Left ventricle myocardium inferior (tissue), 1 donor: ENCODE results near the gene ZNF777. TPM values are rescaled to one million over a fixed set of nuclear protein-coding genes. Genes with fewer than 3 reads are reported as not detected.

Source experiments
- DNase-seq: peaks from one replicate; pipeline ENCODE4 v3.0.0-alpha.2; 2020
- H3K27ac ChIP-seq: fragments of 200-600 bp; replicated peaks from 2 replicates; pipeline ENCODE4 v1.8.0; 2021
- H3K27me3 ChIP-seq: fragments of 200-600 bp; 2 replicates; pipeline ENCODE4 v1.8.0; 2021; ENCODE audit warnings: low read depth
- H3K36me3 ChIP-seq: fragments of 200-600 bp; 2 replicates; pipeline ENCODE4 v1.8.0; 2021
- H3K4me1 ChIP-seq: fragments of 200-600 bp; 2 replicates; pipeline ENCODE4 v1.8.0; 2021
- H3K4me3 ChIP-seq: fragments of 200-600 bp; 2 replicates; pipeline ENCODE4 v1.8.0; 2021; ENCODE audit warnings: mild to moderate bottlenecking, moderate library complexity
- H3K9me3 ChIP-seq: fragments of 200-600 bp; replicated peaks from 2 replicates; pipeline ENCODE4 v1.8.0; 2021
- intact Hi-C: fragments of 100-400 bp; cut with micrococcal nuclease; formaldehyde crosslinking; loops from one replicate; pipeline ENCODE4 v1.11.0; 2022
- total RNA-seq: library from RNA; stranded (reverse); fragmentation: NEBNext Ultra II Directional; extraction: Animal tissue kit (Norgen Biotek cat#: 25700); gene quantifications from one replicate; pipeline ENCODE4 v1.2.1, GENCODE V29; 2021
- TF ChIP-seq, protein P1 (sequence below): fragments of 200-600 bp; IDR thresholded peaks from 2 replicates; pipeline ENCODE4 v1.8.0; 2021; ENCODE audit warnings: antibody characterized with exemption, mild to moderate bottlenecking, borderline replicate concordance
- donor health status: DM: no; HTN: yes; CAD: no; lungs with severe emphysema.

The ZNF777 gene
- total RNA-seq, 1 donor from 2014 or later: 7.2 TPM

DNA sequence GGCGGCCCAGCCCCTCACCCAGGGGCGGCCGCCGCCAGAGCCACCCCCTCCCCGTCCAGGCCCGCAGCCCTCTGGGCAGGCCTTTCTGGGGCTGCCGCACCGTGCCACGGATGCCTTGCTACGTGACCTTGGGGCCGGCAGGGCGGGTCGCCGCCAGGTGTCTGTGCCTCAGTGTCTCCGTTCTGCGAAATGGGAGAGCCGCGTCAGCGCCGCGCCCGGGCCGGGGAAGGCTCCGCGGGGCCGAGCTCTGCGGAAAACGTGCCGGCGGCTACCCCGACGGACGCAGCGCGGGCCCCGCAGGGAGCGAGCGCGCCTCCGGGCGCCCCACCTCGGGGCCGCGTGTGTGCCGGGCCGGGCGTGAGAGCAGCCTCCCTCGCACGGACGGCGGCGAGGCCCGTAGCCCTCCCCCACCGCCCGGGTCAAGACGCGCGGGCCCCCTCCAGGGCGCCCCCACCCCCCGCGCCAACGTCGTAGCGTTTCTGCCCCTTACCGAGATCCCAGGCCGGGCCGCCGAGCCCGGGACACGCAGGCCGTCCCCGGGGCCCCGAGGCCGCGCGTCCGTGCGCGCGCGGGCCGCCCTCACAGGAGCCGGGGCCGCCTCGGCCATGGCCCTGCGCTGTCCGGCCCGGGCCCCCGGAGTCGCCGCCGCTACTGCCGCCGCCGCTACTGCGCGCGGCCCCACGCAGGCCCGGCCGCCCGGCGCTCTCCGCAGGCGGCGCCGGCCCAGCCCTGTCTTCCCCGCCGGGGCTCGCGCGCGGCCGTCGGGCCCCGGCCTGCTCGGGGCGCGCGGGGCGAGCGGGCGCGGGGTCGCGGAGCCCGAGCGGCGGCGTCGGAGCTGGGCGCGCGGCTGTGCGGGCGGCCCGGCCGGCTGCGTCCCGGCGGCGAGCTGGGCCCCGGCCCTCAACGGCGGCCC is 1.1 kb downstream of the ZNF777 start:
- Histone ChIP-seq H3K36me3 (peaks cover 22% of the 10 kb centered on the region), H3K27ac (peak overlapping the region; percentile 88), H3K4me3 (peak overlapping the region; percentile 87), H3K4me1 (peaks cover 40% of the 10 kb centered on the region), H3K27me3 (no peaks in the 10 kb centered on the region), H3K9me3 (no peaks in the 10 kb centered on the region)
- intact Hi-C loops: no loop called here
- no peak for DNase-seq
- TF ChIP-seq, protein P1, sequence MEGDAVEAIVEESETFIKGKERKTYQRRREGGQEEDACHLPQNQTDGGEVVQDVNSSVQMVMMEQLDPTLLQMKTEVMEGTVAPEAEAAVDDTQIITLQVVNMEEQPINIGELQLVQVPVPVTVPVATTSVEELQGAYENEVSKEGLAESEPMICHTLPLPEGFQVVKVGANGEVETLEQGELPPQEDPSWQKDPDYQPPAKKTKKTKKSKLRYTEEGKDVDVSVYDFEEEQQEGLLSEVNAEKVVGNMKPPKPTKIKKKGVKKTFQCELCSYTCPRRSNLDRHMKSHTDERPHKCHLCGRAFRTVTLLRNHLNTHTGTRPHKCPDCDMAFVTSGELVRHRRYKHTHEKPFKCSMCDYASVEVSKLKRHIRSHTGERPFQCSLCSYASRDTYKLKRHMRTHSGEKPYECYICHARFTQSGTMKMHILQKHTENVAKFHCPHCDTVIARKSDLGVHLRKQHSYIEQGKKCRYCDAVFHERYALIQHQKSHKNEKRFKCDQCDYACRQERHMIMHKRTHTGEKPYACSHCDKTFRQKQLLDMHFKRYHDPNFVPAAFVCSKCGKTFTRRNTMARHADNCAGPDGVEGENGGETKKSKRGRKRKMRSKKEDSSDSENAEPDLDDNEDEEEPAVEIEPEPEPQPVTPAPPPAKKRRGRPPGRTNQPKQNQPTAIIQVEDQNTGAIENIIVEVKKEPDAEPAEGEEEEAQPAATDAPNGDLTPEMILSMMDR: no peak

DNA sequence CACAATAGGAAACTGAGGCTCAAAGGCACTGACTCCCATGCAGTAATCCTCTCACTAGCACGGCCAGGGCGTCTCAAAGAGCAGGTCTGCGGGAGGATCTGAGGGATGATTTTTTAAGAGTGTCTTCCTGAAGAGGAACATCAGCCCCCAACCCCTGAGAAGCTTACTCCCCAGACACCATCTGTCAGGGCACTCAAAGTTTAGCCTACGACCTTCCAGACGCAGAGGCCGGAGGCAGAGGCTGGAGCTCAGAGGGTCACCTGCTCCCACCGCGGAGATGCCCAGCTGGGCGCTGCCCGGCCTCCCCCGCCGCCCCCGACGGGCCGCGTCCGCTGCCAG is 1.7 kb downstream of the ZNF777 start:
- Histone ChIP-seq H3K36me3 (peaks cover 28% of the 10 kb centered on the region), H3K9me3 (no peaks in the 10 kb centered on the region), H3K4me1 (peaks cover 40% of the 10 kb centered on the region), H3K27me3 (no peaks in the 10 kb centered on the region), H3K27ac (peak overlapping the region; percentile 5), H3K4me3 (peak overlapping the region; percentile 87)
- no peak for DNase-seq
- TF ChIP-seq, protein P1: no peak
- intact Hi-C loops: no loop called here

DNA sequence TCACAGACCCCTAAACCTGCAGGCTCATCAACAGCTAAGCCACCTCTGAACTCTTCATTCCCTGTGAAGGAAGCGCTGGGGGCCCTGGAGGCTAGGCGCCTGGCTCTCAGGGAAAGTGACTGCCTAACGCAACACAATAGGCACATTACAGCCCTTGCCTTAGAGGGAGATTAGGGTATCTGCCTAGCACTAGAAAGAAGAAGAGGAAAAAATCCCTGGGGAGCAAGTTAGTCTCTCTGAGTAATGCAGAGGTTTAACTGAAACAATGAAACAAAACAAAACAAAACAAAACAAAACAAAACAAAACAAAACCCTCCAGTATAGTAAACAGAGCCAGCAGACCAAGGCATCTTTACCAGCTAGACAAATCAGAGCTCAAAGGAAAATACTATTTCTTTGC is 2.6 kb downstream of the ZNF777 start:
- H3K4me1 ChIP-seq: peaks cover 40% of the 10 kb centered on the region
- no peak for DNase-seq
- TF ChIP-seq, protein P1: no peak
- intact Hi-C loops: no loop called here
- no peak overlapping the region for H3K27ac ChIP-seq
- no peaks in the 10 kb centered on the region for H3K9me3 ChIP-seq
- H3K27me3 ChIP-seq: no peaks in the 10 kb centered on the region
- H3K36me3 ChIP-seq: peaks cover 37% of the 10 kb centered on the region
- H3K4me3 ChIP-seq: peak overlapping the region; percentile 87

DNA sequence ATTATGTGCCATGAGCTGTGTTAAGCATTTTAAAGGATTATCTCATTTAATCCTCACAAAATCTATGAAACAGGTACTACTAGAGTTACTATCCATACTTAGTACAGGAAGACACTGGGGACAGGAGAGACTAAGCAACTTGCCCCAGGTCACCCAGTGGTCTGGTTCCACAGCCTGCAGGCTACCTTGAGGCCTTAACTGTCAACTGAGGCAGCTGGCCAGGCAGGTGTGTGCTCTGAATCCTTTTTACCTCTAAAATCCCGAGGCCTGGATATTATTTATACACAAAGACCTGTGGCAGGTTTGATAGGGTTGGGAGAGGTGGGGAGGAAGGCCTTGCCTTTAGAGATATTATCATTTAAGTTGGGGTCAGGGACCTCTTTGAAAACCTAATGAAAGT is 3.1 kb downstream of the ZNF777 start:
- H3K9me3 ChIP-seq: no peaks in the 10 kb centered on the region
- no peaks in the 10 kb centered on the region for H3K27me3 ChIP-seq
- no peak for DNase-seq
- peaks cover 40% of the 10 kb centered on the region for H3K4me1 ChIP-seq
- H3K27ac ChIP-seq: no peak overlapping the region
- TF ChIP-seq, protein P1: no peak
- intact Hi-C loops: no loop called here
- peaks cover 42% of the 10 kb centered on the region for H3K36me3 ChIP-seq
- H3K4me3 ChIP-seq: no peak overlapping the region

DNA sequence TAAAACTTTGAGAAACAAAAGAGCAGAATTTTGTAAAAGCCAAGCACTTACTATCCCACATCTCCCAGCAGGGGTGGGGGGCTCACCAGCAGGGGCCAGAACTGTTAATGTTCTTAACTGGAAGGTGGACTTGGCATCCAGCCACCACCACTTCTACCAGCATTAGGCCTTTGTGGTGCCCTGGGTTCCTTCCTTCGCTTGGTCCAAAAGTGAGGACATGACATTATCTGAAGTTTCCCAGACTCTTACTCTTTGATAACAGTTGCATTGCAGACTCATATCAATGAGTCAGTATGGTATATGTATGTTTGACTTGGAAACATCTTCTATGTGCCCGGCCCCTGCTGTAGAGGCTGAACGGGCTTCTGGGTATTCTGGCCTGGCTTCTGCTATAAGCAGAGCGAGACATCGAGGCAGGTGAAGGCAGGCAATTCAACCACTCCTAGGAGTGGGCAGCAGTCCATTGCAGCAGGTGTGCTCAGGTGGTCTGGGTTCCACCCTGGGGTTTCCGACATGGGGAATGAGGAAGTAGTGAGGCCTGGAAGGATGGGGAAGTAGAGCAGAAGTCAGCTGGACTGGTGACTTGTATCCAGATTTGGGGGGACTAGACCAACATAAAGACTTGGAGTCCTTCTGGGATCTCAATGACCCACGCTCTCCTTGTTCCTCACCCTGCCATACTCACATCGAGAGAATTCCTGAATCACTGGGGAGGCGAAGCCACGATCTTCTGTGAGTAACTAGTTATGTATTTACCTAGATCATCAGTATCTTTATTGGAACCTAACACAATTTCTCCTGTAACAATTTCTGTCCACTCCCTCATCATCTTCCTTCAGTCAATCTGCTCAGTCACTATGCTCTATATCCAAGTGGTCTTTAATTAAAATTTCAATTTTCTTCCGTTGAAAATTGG is 4.1 kb downstream of the ZNF777 start:
- DNase-seq: no peak
- peaks cover 40% of the 10 kb centered on the region for H3K4me1 ChIP-seq
- no peaks in the 10 kb centered on the region for H3K27me3 ChIP-seq
- no peaks in the 10 kb centered on the region for H3K9me3 ChIP-seq
- intact Hi-C loops: no loop called here
- TF ChIP-seq, protein P1: no peak
- no peak overlapping the region for H3K27ac ChIP-seq
- H3K4me3 ChIP-seq: no peak overlapping the region
- H3K36me3 ChIP-seq: peaks cover 49% of the 10 kb centered on the region
